GM19372 (cell line): ENCODE measurements around the gene OXSR1.
"Not testable (repeated sequence)": the region's sequence is repeated elsewhere in the genome, so short reads cannot be mapped to it uniquely, and the experiment has no call there.

Experiments
- ATAC-seq: cut with Tn5 transposase; IDR thresholded peaks from one replicate; pipeline ENCODE4 v1.9.1; 2021; ENCODE audit warnings: mild to moderate bottlenecking, low read depth, moderate library complexity; ENCODE audit not compliant: unreplicated experiment

The OXSR1 gene

GRCh38 chr3:38297053-38297452 lies 131.7 kb downstream of the OXSR1 start:
- not testable (repeated sequence) for ATAC-seq

- ATAC-seq = no peak
Observed at GRCh38 chr3:38297537-38297936, 132.2 kb downstream of the OXSR1 start.

GRCh38 chr3:38297947-38298711 lies 132.8 kb downstream of the OXSR1 start:
- ATAC-seq = no peak
